K562 (cell line): ENCODE results near the gene GDF2. TPM values are rescaled to one million over a fixed set of nuclear protein-coding genes. Genes with fewer than 3 reads are reported as not detected.

Experiments
- MAFK ChIP-seq: IDR thresholded peaks from 2 replicates; pipeline ENCODE4 v1.6.1; 2011; ENCODE audit warnings: low read length, improper control_type of control experiment
- NFE2L1 ChIP-seq: fragments of 450-650 bp; IDR thresholded peaks from 2 replicates; pipeline ENCODE4 v1.6.1; 2016; ENCODE audit warnings: missing genetic modification characterization, low read depth, mild to moderate bottlenecking, missing compliant biosample characterization, moderate library complexity, borderline replicate concordance
- POLR2A ChIP-seq: fragments of 450-650 bp; conservative IDR thresholded peaks from 2 replicates; pipeline ENCODE4 v1.6.1; 2016
- RBM34 ChIP-seq: fragments of 200-400 bp; formaldehyde crosslinking; IDR thresholded peaks from 2 replicates; pipeline ENCODE4 v1.6.1; 2018; ENCODE audit warnings: low read length, borderline replicate concordance; ENCODE audit not compliant: insufficient read depth
- STAG1 ChIP-seq: sonication (generic); formaldehyde crosslinking; IDR thresholded peaks from 2 replicates; pipeline ENCODE4 v1.5.0; 2020; ENCODE audit warnings: missing genetic modification reagents, borderline replicate concordance
- XRCC5 ChIP-seq: fragments of 200-400 bp; formaldehyde crosslinking; IDR thresholded peaks from 2 replicates; pipeline ENCODE4 v1.6.1; 2017; ENCODE audit warnings: low read depth, mild to moderate bottlenecking, low read length
- ZNF780A ChIP-seq: fragments of 250-450 bp; sonication (Bioruptor Pico); IDR thresholded peaks from 2 replicates; pipeline ENCODE4 v1.5.0; 2021; ENCODE audit warnings: mild to moderate bottlenecking
- ZSCAN32 ChIP-seq: fragments of 450-650 bp; formaldehyde crosslinking; IDR thresholded peaks from 2 replicates; pipeline ENCODE4 v1.4.0; 2020; ENCODE audit warnings: mild to moderate bottlenecking, moderate library complexity
- polyA plus RNA-seq, 8 experiments: library from polyadenylated mRNA; depleted of rRNA in 4 of 8; stranded (reverse) in 5 of 8; unstranded in 3 of 8; fragments of >200 nt; fragmentation: Nextera tagmentation in 2 of 8; fragmentation: Illumina TruSeq in 1 of 8; extraction: Ambion mirVana in 2 of 8; extraction: Trizol in 1 of 8; gene quantifications; 2 replicates each; pipeline versions ENCODE4 v1.2.1 to v1.2.3, GENCODE V29; 2011 to 2014; ENCODE audit warnings: inconsistent platforms in 1 of 8, missing spikeins in 1 of 8
- total RNA-seq, 7 experiments: library from RNA; depleted of rRNA in 6 of 7; stranded (reverse); fragments of >200 nt in 6 of 7; fragmentation: Illumina TruSeq in 2 of 7; extraction: Trizol in 2 of 7; gene quantifications; 2 replicates each; pipeline versions ENCODE4 v1.2.1 to v1.2.3, GENCODE V29; 2011 to 2021; ENCODE audit warnings: low replicate concordance in 1 of 7
- TF ChIP-seq, protein P1 (sequence below): fragments of 450-650 bp; formaldehyde crosslinking; IDR thresholded peaks from 2 replicates; pipeline ENCODE4 v1.4.0; 2020; ENCODE audit warnings: mild to moderate bottlenecking, moderate library complexity
- TF ChIP-seq, protein P2 (sequence below): fragments of 450-650 bp; IDR thresholded peaks from 2 replicates; pipeline ENCODE4 v1.6.1; 2016; ENCODE audit warnings: low read depth
- TF ChIP-seq, protein P3 (sequence below): fragments of 200-800 bp; sonication (Bioruptor generic); IDR thresholded peaks from 2 replicates; pipeline ENCODE4 v1.6.1; 2017; ENCODE audit warnings: missing genetic modification characterization, missing compliant biosample characterization
- TF ChIP-seq, protein P4 (sequence below): sonication (generic); formaldehyde crosslinking; IDR thresholded peaks from 2 replicates; pipeline ENCODE4 v1.8.1; 2023; ENCODE audit warnings: mild to moderate bottlenecking, missing genetic modification reagents
- TF ChIP-seq, protein P5 (sequence below): sonication (generic); formaldehyde crosslinking; IDR thresholded peaks from 2 replicates; pipeline ENCODE4 v1.8.1; 2023; ENCODE audit warnings: mild to moderate bottlenecking, missing genetic modification reagents

GDF2 gene
- total and polyA plus RNA-seq, 9 of the 15 experiments (the other 6 are each of a cell fraction or from before 2014, with no cell fraction given), result 0.08 to 0.58 (median 0.27) TPM; not detected in 2

DNA sequence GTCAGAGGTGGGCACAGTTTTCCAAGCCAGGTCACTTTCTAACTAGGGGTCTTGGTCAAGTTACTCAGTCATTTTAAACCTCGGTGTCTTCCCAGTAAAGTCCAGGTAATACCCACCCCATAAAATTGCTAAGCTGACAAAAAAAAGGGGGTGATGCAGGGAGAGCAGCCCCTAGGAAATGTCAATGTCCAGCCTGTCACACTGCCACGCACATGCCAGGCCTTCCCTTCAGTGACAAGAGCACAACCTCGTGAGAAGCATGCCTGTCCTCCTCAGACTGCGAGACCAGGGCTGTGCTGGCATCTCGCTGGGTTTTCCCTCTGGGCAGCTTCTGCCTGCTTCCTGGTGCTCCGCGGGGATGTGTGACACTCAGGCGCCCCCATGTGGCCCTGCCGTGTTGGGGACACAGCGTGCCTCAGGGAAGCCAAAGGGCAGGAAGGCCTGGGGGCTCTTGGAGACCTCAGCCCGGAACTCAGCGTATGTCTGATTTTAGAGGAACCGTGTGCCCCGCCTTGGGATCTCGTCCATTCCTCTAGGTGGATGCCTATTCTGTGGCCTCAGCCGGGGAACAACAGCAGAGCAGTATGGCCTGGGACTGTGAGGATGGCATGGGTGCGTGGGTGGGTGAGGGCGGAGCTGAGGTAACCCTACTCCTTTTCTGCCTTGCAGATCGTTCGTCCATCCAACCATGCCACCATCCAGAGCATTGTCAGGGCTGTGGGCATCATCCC is 10.2 kb upstream of the GDF2 start (continued):
- TF ChIP-seq MAFK (peak; percentile 44), POLR2A (no peak), XRCC5 (peak; percentile 67; the same call in 1 of the 2 replicates), ZNF780A (CRISPR knock-in tag) (no peak), RBM34 (no peak), NFE2L1 (no peak), ZSCAN32 (CRISPR knock-in tag) (no peak), STAG1 (peak; percentile 83)
- TF ChIP-seq, protein P1, sequence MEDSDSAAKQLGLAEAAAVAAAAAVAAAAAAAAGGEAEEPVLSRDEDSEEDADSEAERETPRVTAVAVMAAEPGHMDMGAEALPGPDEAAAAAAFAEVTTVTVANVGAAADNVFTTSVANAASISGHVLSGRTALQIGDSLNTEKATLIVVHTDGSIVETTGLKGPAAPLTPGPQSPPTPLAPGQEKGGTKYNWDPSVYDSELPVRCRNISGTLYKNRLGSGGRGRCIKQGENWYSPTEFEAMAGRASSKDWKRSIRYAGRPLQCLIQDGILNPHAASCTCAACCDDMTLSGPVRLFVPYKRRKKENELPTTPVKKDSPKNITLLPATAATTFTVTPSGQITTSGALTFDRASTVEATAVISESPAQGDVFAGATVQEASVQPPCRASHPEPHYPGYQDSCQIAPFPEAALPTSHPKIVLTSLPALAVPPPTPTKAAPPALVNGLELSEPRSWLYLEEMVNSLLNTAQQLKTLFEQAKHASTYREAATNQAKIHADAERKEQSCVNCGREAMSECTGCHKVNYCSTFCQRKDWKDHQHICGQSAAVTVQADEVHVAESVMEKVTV (CRISPR knock-in tag), result peak; percentile 78
- TF ChIP-seq, protein P2, sequence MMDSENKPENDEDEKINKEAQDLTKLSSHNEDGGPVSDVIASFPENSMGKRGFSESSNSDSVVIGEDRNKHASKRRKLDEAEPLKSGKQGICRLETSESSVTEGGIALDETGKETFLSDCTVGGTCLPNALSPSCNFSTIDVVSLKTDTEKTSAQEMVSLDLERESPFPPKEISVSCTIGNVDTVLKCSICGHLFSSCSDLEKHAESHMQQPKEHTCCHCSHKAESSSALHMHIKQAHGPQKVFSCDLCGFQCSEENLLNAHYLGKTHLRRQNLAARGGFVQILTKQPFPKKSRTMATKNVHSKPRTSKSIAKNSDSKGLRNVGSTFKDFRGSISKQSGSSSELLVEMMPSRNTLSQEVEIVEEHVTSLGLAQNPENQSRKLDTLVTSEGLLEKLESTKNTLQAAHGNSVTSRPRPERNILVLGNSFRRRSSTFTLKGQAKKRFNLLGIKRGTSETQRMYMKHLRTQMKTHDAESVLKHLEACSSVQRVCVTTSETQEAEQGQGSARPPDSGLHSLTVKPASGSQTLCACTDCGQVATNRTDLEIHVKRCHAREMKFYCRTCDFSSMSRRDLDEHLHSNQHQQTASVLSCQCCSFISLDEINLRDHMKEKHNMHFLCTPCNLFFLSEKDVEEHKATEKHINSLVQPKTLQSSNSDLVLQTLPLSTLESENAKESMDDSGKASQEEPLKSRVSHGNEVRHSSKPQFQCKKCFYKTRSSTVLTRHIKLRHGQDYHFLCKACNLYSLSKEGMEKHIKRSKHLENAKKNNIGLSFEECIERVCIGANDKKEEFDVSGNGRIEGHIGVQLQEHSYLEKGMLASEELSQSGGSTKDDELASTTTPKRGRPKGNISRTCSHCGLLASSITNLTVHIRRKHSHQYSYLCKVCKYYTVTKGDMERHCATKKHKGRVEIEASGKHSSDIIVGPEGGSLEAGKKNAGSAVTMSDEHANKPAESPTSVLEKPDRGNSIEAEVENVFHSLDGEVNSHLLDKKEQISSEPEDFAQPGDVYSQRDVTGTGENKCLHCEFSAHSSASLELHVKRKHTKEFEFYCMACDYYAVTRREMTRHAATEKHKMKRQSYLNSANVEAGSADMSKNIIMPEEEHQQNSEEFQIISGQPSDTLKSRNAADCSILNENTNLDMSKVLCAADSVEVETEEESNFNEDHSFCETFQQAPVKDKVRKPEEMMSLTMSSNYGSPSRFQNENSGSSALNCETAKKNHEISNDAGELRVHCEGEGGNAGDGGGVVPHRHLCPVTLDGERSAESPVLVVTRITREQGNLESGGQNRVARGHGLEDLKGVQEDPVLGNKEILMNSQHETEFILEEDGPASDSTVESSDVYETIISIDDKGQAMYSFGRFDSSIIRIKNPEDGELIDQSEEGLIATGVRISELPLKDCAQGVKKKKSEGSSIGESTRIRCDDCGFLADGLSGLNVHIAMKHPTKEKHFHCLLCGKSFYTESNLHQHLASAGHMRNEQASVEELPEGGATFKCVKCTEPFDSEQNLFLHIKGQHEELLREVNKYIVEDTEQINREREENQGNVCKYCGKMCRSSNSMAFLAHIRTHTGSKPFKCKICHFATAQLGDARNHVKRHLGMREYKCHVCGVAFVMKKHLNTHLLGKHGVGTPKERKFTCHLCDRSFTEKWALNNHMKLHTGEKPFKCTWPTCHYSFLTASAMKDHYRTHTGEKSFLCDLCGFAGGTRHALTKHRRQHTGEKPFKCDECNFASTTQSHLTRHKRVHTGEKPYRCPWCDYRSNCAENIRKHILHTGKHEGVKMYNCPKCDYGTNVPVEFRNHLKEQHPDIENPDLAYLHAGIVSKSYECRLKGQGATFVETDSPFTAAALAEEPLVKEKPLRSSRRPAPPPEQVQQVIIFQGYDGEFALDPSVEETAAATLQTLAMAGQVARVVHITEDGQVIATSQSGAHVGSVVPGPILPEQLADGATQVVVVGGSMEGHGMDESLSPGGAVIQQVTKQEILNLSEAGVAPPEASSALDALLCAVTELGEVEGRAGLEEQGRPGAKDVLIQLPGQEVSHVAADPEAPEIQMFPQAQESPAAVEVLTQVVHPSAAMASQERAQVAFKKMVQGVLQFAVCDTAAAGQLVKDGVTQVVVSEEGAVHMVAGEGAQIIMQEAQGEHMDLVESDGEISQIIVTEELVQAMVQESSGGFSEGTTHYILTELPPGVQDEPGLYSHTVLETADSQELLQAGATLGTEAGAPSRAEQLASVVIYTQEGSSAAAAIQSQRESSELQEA, result no peak
- TF ChIP-seq, protein P3, sequence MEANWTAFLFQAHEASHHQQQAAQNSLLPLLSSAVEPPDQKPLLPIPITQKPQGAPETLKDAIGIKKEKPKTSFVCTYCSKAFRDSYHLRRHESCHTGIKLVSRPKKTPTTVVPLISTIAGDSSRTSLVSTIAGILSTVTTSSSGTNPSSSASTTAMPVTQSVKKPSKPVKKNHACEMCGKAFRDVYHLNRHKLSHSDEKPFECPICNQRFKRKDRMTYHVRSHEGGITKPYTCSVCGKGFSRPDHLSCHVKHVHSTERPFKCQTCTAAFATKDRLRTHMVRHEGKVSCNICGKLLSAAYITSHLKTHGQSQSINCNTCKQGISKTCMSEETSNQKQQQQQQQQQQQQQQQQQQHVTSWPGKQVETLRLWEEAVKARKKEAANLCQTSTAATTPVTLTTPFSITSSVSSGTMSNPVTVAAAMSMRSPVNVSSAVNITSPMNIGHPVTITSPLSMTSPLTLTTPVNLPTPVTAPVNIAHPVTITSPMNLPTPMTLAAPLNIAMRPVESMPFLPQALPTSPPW (CRISPR knock-in tag), result no peak
- TF ChIP-seq, protein P4, sequence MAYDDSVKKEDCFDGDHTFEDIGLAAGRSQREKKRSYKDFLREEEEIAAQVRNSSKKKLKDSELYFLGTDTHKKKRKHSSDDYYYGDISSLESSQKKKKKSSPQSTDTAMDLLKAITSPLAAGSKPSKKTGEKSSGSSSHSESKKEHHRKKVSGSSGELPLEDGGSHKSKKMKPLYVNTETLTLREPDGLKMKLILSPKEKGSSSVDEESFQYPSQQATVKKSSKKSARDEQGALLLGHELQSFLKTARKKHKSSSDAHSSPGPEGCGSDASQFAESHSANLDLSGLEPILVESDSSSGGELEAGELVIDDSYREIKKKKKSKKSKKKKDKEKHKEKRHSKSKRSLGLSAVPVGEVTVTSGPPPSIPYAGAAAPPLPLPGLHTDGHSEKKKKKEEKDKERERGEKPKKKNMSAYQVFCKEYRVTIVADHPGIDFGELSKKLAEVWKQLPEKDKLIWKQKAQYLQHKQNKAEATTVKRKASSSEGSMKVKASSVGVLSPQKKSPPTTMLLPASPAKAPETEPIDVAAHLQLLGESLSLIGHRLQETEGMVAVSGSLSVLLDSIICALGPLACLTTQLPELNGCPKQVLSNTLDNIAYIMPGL (CRISPR knock-in tag), result no peak
- TF ChIP-seq, protein P5, sequence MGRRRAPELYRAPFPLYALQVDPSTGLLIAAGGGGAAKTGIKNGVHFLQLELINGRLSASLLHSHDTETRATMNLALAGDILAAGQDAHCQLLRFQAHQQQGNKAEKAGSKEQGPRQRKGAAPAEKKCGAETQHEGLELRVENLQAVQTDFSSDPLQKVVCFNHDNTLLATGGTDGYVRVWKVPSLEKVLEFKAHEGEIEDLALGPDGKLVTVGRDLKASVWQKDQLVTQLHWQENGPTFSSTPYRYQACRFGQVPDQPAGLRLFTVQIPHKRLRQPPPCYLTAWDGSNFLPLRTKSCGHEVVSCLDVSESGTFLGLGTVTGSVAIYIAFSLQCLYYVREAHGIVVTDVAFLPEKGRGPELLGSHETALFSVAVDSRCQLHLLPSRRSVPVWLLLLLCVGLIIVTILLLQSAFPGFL (CRISPR knock-in tag), result no peak
